Measurements from ENCODE around the gene MACROD1. TPM values are rescaled to one million over a fixed set of nuclear protein-coding genes. Genes with fewer than 3 reads are reported as not detected.

MACROD1 gene
- total RNA-seq, 2 donors from 2014 or later = 50.7 to 59.0 TPM

- Histone ChIP-seq H3K27ac (no peak overlapping the region), H3K4me1 (peaks cover 0 to 16% of the 10 kb centered on the region in 2 donors)
Observed at GRCh38 chr11:64094463-64095260, 71.3 kb downstream of the MACROD1 start.

GRCh38 chr11:64093233-64094039 lies 72.5 kb downstream of the MACROD1 start:
- DNase-seq (ENCODE audit: low spot score) = no peak
- no peaks in the 10 kb centered on the region for H3K9me3 ChIP-seq
- H3K4me1 ChIP-seq = peaks cover 0 to 21% of the 10 kb centered on the region in 2 donors
- H3K4me3 ChIP-seq = no peak overlapping the region
- no peaks in the 10 kb centered on the region for H3K36me3 ChIP-seq
- TF ChIP-seq CTCF (IDR thresholded peaks at IDR 0.05) = no peak
- no peak overlapping the region for H3K27ac ChIP-seq
- no peaks in the 10 kb centered on the region for H3K27me3 ChIP-seq

More at GRCh38 chr11:64094463-64095260, 71.3 kb downstream of the MACROD1 start:
- Histone ChIP-seq H3K4me3 (no peak overlapping the region), H3K36me3 (no peaks in the 10 kb centered on the region), H3K27me3 (no peaks in the 10 kb centered on the region), H3K9me3 (no peaks in the 10 kb centered on the region)
- no peak for DNase-seq (ENCODE audit: low spot score)
- no peak for TF ChIP-seq CTCF (IDR thresholded peaks at IDR 0.05)

- no peak overlapping the region for H3K4me3 ChIP-seq
- H3K36me3 ChIP-seq = no peaks in the 10 kb centered on the region
- DNase-seq (ENCODE audit: low spot score) = no peak
- peaks cover 0 to 21% of the 10 kb centered on the region in 2 donors for H3K4me1 ChIP-seq
- TF ChIP-seq CTCF (IDR thresholded peaks at IDR 0.05) = no peak
- no peaks in the 10 kb centered on the region for H3K9me3 ChIP-seq
- no peaks in the 10 kb centered on the region for H3K27me3 ChIP-seq
- no peak overlapping the region for H3K27ac ChIP-seq
Observed at GRCh38 chr11:64092761-64093136, 73.2 kb downstream of the MACROD1 start.

- H3K4me3 ChIP-seq = no peak overlapping the region
- H3K36me3 ChIP-seq = no peaks in the 10 kb centered on the region
- no peak for DNase-seq (ENCODE audit: low spot score)
- H3K27ac ChIP-seq = no peak overlapping the region
- no peaks in the 10 kb centered on the region for H3K9me3 ChIP-seq
- H3K4me1 ChIP-seq = peaks cover 0 to 21% of the 10 kb centered on the region in 2 donors
- H3K27me3 ChIP-seq = no peaks in the 10 kb centered on the region
- no peak for TF ChIP-seq CTCF (IDR thresholded peaks at IDR 0.05)
Observed at GRCh38 chr11:64092111-64092760, 73.7 kb downstream of the MACROD1 start.

- Histone ChIP-seq H3K27me3 (no peaks in the 10 kb centered on the region), H3K4me3 (no peak overlapping the region), H3K27ac (no peak overlapping the region), H3K36me3 (no peaks in the 10 kb centered on the region), H3K9me3 (no peaks in the 10 kb centered on the region), H3K4me1 (peaks cover 0 to 21% of the 10 kb centered on the region in 2 donors)
- no peak for DNase-seq (ENCODE audit: low spot score)
- TF ChIP-seq CTCF (IDR thresholded peaks at IDR 0.05) = no peak
Observed at GRCh38 chr11:64090806-64091516, 75.0 kb downstream of the MACROD1 start.
